ENCODE results near the gene ART5. TPM values are rescaled to one million over a fixed set of nuclear protein-coding genes. Genes with fewer than 3 reads are reported as not detected.

The ART5 gene
- total and polyA plus RNA-seq, 10 donors, result not detected

DNA sequence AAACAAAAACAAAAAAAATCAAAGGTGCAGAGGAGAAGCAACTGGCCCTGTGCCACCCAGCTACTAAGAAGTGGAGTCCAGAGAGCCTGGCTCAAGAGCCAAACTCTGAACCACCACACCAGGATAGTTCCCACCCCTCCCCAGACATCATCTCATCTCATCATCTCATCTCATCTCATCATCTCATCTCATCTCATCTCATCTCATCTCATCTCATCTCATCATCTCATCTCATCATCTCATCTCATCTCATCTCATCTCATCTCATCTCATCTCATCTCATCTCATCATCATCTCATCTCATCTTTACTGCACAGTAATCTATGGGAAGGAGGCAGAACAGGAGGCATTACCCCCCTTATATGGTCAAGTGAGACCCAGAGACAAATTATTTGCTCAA is 21.1 kb upstream of the ART5 start:
- no peak for TF ChIP-seq POLR2A (IDR thresholded peaks at IDR 0.05)
- no peak for TF ChIP-seq POLR2AphosphoS5 (IDR thresholded peaks at IDR 0.05)
- no peak for TF ChIP-seq CTCF (IDR thresholded peaks at IDR 0.05 in 8 of 11, conservative IDR thresholded peaks at IDR 0.05 in 3 of 11)
- no peaks in the 10 kb centered on the region for H3K4me1 ChIP-seq
- no peak overlapping the region for H3K4me3 ChIP-seq
- no peaks in the 10 kb centered on the region for H3K9me3 ChIP-seq
- H3K36me3 ChIP-seq, result peaks cover 0 to 41% (median 33%) of the 10 kb centered on the region in 6 donors
- H3K27ac ChIP-seq, result no peak overlapping the region
- peaks cover 0 to 5% (median 0%) of the 10 kb centered on the region in 7 donors for H3K27me3 ChIP-seq (replicated peaks in 1 of 7)
- intact Hi-C loops (cut with DNase I; ENCODE audit: low total_unique reads), result no loop called here
- DNase-seq, result no peak

DNA sequence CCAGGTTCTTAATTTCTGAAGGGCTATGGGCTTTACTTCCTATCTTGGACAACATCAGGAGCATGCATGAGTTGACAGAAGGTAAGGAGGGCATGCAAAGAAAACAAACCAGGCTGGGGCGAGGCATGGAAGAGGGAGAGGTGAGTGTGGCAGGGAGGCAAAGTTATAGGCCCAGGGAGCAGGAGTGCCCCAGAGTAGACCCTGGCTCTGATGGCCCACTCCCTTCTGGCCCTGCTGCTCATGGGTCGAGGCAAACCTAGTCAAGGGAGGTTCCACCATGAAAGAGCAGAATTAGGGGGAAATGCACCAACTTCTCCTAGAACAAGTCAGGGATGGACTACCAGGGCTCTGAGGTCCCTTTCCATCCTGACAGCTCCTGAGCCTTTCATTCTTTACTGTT is 19.2 kb upstream of the ART5 start:
- H3K27ac ChIP-seq, result no peak overlapping the region
- intact Hi-C loops (cut with DNase I; ENCODE audit: low total_unique reads), result no loop called here
- 74 to 91% (median 79%) methylated on average over 2 of the region's 2 CpGs for WGBS, 5 donors
- TF ChIP-seq POLR2AphosphoS5 (IDR thresholded peaks at IDR 0.05), result no peak
- TF ChIP-seq POLR2A (IDR thresholded peaks at IDR 0.05), result no peak
- TF ChIP-seq CTCF (IDR thresholded peaks at IDR 0.05 in 8 of 11, conservative IDR thresholded peaks at IDR 0.05 in 3 of 11), result no peak
- H3K4me3 ChIP-seq, result no peak overlapping the region
- H3K4me1 ChIP-seq, result no peaks in the 10 kb centered on the region
- peaks cover 0 to 22% (median 14%) of the 10 kb centered on the region in 6 donors for H3K36me3 ChIP-seq
- peaks cover 0 to 13% (median 0%) of the 10 kb centered on the region in 7 donors for H3K27me3 ChIP-seq (replicated peaks in 1 of 7)
- no peaks in the 10 kb centered on the region for H3K9me3 ChIP-seq
- DNase-seq, result no peak

DNA sequence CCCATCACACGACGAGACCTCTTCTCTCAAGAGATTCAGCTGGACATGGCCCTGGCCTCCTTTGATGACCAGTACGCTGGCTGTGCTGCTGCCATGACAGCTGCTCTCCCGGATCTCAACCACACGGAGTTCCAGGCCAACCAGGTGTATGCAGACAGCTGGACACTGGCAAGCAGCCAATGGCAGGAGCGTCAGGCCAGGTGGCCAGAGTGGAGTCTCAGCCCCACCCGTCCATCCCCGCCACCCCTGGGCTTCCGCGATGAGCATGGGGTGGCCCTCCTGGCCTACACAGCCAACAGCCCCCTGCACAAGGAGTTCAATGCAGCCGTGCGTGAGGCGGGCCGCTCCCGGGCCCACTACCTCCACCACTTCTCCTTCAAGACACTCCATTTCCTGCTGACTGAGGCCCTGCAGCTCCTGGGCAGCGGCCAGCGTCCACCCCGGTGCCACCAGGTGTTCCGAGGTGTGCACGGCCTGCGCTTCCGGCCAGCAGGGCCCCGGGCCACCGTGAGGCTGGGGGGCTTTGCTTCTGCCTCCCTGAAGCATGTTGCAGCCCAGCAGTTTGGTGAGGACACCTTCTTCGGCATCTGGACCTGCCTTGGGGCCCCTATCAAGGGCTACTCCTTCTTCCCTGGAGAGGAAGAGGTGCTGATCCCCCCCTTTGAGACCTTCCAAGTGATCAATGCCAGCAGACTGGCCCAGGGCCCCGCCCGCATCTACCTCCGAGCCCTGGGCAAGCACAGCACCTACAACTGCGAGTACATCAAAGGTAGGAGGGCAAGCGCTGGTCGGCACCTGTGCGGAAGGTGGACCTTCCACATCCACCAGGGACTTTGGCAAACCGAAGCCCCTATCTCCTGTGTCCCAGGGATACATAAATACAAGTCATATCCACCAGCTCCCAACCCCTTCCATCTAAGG is 18.1 kb upstream of the ART5 start:
- DNase-seq, result no peak
- H3K27ac ChIP-seq, result no peak overlapping the region

More for the DNA sequence above, 18.1 kb upstream of the ART5 start:
- 90 to 94% (median 92%) methylated on average over 21 to 33 of the region's 33 CpGs for WGBS, 5 donors
- H3K36me3 ChIP-seq, result peaks cover 0 to 11% (median 5%) of the 10 kb centered on the region in 6 donors
- H3K4me1 ChIP-seq, result no peaks in the 10 kb centered on the region
- intact Hi-C loops (cut with DNase I; ENCODE audit: low total_unique reads), result no loop called here
- H3K4me3 ChIP-seq, result no peak overlapping the region
- peaks cover 0 to 17% (median 0%) of the 10 kb centered on the region in 7 donors for H3K27me3 ChIP-seq (replicated peaks in 1 of 7)
- TF ChIP-seq POLR2AphosphoS5 (IDR thresholded peaks at IDR 0.05) (peak in 1 of 3 donors; percentile 21), CTCF (IDR thresholded peaks at IDR 0.05 in 8 of 11, conservative IDR thresholded peaks at IDR 0.05 in 3 of 11) (no peak)
- no peaks in the 10 kb centered on the region for H3K9me3 ChIP-seq
